Testis (tissue), 2 donors: ENCODE measurements around the gene TFF2.

ENCODE experiments used
- POLR2A ChIP-seq: fragments of 450-650 bp; IDR thresholded peaks from one replicate; pipeline ENCODE4 v1.6.1; 2017; ENCODE audit warnings: antibody characterized with exemption, mild to moderate bottlenecking, moderate library complexity
- TF ChIP-seq, protein P1 (sequence below), 3 experiments: fragments of 450-650 bp in 2 of 3; fragments of 200-600 bp in 1 of 3; sonication (generic) in 1 of 3; IDR thresholded peaks; one replicate each; pipeline ENCODE4 v1.5.1; 2016 to 2019; ENCODE audit warnings: antibody characterized with exemption in 3 of 3, mild to moderate bottlenecking in 2 of 3, moderate library complexity in 1 of 3

DNA sequence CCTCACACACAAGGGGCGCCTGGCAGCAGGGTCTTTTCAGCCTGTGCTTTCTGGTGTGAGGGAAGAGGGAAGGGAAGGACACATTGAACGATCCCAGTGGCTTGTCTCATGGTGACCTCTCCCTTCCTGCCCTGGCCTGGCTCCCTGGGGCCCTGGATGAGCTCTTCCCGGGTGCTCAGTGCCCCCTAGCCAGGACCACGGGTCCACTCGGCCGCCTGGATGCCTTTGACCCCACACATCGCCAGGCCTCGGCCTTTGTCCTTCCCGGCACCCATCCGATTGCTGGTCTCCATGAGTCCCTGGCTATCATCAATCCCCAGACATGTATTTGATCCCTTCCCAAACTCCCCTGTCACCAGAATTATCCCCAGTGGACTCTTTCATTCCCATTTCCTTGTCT, 29.6 kb downstream of the TFF2 start:
- TF ChIP-seq POLR2A = no peak
- TF ChIP-seq, protein P1, sequence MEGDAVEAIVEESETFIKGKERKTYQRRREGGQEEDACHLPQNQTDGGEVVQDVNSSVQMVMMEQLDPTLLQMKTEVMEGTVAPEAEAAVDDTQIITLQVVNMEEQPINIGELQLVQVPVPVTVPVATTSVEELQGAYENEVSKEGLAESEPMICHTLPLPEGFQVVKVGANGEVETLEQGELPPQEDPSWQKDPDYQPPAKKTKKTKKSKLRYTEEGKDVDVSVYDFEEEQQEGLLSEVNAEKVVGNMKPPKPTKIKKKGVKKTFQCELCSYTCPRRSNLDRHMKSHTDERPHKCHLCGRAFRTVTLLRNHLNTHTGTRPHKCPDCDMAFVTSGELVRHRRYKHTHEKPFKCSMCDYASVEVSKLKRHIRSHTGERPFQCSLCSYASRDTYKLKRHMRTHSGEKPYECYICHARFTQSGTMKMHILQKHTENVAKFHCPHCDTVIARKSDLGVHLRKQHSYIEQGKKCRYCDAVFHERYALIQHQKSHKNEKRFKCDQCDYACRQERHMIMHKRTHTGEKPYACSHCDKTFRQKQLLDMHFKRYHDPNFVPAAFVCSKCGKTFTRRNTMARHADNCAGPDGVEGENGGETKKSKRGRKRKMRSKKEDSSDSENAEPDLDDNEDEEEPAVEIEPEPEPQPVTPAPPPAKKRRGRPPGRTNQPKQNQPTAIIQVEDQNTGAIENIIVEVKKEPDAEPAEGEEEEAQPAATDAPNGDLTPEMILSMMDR (IDR thresholded peaks at IDR 0.05) = no peak
